IMR-90 (cell line): Measurements from ENCODE around the gene RNU1-4. TPM values are rescaled to one million over a fixed set of nuclear protein-coding genes. Genes with fewer than 3 reads are reported as not detected.

ENCODE experiments used
- ATAC-seq: fragments of 200-7000 bp; cut with Tn5 transposase; 2 replicates; pipeline ENCODE4 v1.9.1; 2020; ENCODE audit warnings: low read depth, mild to moderate bottlenecking, moderate library complexity
- BruUV-seq: library from RNA; stranded (reverse); fragments of 400-500 nt; replicated peaks from 2 replicates; lab custom pipeline; 2021; lab: Mats Ljungman, UMichigan
- CTCF ChIA-PET: fragments of 300-600 bp; formaldehyde crosslinking; extraction: SDS; loops from one replicate; lab custom pipeline; 2021; ENCODE audit warnings: antibody characterized with exemption; lab: Yijun Ruan, JAX
- POLR2A ChIA-PET: fragments of 300-600 bp; sonication (Branson Sonifier 250); formaldehyde crosslinking; loops from one replicate; lab custom pipeline; 2022; ENCODE audit warnings: antibody characterized with exemption; ENCODE audit not compliant: unreplicated experiment; lab: Charles Lee
- DNase-seq: peaks from one replicate; pipeline ENCODE4 v3.0.0; 2013
- H2AFZ ChIP-seq: replicated peaks from 2 replicates; pipeline ENCODE3; 2013; ENCODE audit warnings: low read length, mild to moderate bottlenecking; ENCODE audit not compliant: poor library complexity
- H2AK5ac ChIP-seq: 2 replicates; pipeline ENCODE4 v1.6.1; 2013; ENCODE audit warnings: low read depth, low read length, inconsistent platforms
- H2AK9ac ChIP-seq: replicated peaks from 2 replicates; pipeline ENCODE3; 2013; ENCODE audit warnings: mild to moderate bottlenecking, low read depth, low read length, moderate library complexity; ENCODE audit not compliant: poor library complexity
- H2BK120ac ChIP-seq: 2 replicates; pipeline ENCODE4 v1.6.1; 2013; ENCODE audit warnings: low read depth, low read length, inconsistent platforms
- H2BK15ac ChIP-seq: 3 replicates; pipeline ENCODE4 v1.6.1; 2013; ENCODE audit warnings: low read depth, low read length, inconsistent platforms
- H2BK20ac ChIP-seq: 2 replicates; pipeline ENCODE4 v1.6.1; 2013; ENCODE audit warnings: low read depth, mild to moderate bottlenecking, inconsistent platforms, low read length, moderate library complexity
- H2BK5ac ChIP-seq: 2 replicates; pipeline ENCODE4 v1.6.1; 2013; ENCODE audit warnings: mild to moderate bottlenecking, low read depth, low read length, inconsistent platforms; ENCODE audit not compliant: poor library complexity, severe bottlenecking
- H3K14ac ChIP-seq: replicated peaks from 2 replicates; pipeline ENCODE4 v1.6.1; 2013; ENCODE audit warnings: low read depth, low read length, inconsistent platforms
- H3K18ac ChIP-seq: 2 replicates; pipeline ENCODE4 v1.6.1; 2013; ENCODE audit warnings: low read depth, low read length, control low read depth
- H3K23ac ChIP-seq: 2 replicates; pipeline ENCODE4 v1.6.1; 2013; ENCODE audit warnings: low read depth, low read length, inconsistent platforms
- H3K27ac ChIP-seq: 2 replicates; pipeline ENCODE4 v1.5.1; 2013; ENCODE audit warnings: mild to moderate bottlenecking, control low read depth, low read length; ENCODE audit not compliant: insufficient read depth
- H3K27me3 ChIP-seq: 2 replicates; pipeline ENCODE4 v1.6.1; 2013; ENCODE audit warnings: low read length; ENCODE audit not compliant: control insufficient read depth, insufficient read depth
- H3K36me3 ChIP-seq: 2 replicates; pipeline ENCODE4 v1.6.1; 2013; ENCODE audit warnings: low read length, mixed read lengths; ENCODE audit not compliant: control insufficient read depth, insufficient read depth
- H3K4ac ChIP-seq: 2 replicates; pipeline ENCODE4 v1.6.1; 2013; ENCODE audit warnings: low read depth, low read length, inconsistent platforms
- H3K4me1 ChIP-seq: 2 replicates; pipeline ENCODE4 v1.6.1; 2013; ENCODE audit warnings: low read length, mixed read lengths; ENCODE audit not compliant: control insufficient read depth, insufficient read depth
- H3K4me2 ChIP-seq: 2 replicates; pipeline ENCODE4 v1.6.1; 2013; ENCODE audit warnings: low read depth, mild to moderate bottlenecking, control low read depth, low read length, moderate library complexity
- H3K4me3 ChIP-seq: 2 replicates; pipeline ENCODE4 v1.5.1; 2013; ENCODE audit warnings: low read depth, mild to moderate bottlenecking, control low read depth, low read length, moderate library complexity; ENCODE audit not compliant: insufficient read depth
- H3K56ac ChIP-seq: 2 replicates; pipeline ENCODE4 v1.6.1; 2013; ENCODE audit warnings: low read length, inconsistent platforms; ENCODE audit not compliant: insufficient read depth; ENCODE audit errors: extremely low read depth
- H3K79me1 ChIP-seq, 2 experiments: 2 replicates each; pipeline ENCODE4 v1.6.1; 2013; ENCODE audit warnings: low read length in 2 of 2, inconsistent platforms in 1 of 2, low read depth in 1 of 2
- H3K9ac ChIP-seq: 2 replicates; pipeline ENCODE4 v1.6.1; 2013; ENCODE audit warnings: low read depth, low read length, control low read depth
- H3K9me1 ChIP-seq: 2 replicates; pipeline ENCODE4 v1.6.1; 2013; ENCODE audit warnings: low read length, inconsistent platforms; ENCODE audit not compliant: insufficient read depth
- H3K9me3 ChIP-seq: 2 replicates; pipeline ENCODE4 v1.6.1; 2013; ENCODE audit warnings: low read length; ENCODE audit not compliant: control insufficient read depth, insufficient read depth
- H4K20me1 ChIP-seq: 2 replicates; pipeline ENCODE4 v1.6.1; 2013; ENCODE audit warnings: low read length, inconsistent platforms; ENCODE audit not compliant: insufficient read depth
- H4K5ac ChIP-seq: 2 replicates; pipeline ENCODE4 v1.6.1; 2013; ENCODE audit warnings: mild to moderate bottlenecking, low read depth, low read length, control low read depth
- H4K8ac ChIP-seq, 2 experiments: 2 replicates each; pipeline ENCODE4 v1.6.1; 2013; ENCODE audit warnings: low read depth in 2 of 2, low read length in 2 of 2, control low read depth in 1 of 2, inconsistent platforms in 1 of 2
- H4K91ac ChIP-seq: 2 replicates; pipeline ENCODE4 v1.6.1; 2013; ENCODE audit warnings: low read depth, low read length, inconsistent platforms; ENCODE audit not compliant: insufficient read depth
- MAZ ChIP-seq: IDR thresholded peaks from 2 replicates; pipeline ENCODE4 v1.6.1; 2012; ENCODE audit warnings: low read depth, mild to moderate bottlenecking, low read length, improper control_type of control experiment, moderate library complexity, borderline replicate concordance
- RCOR1 ChIP-seq: IDR thresholded peaks from 2 replicates; pipeline ENCODE4 v1.6.1; 2012; ENCODE audit warnings: mild to moderate bottlenecking, low read length, improper control_type of control experiment; ENCODE audit not compliant: insufficient replicate concordance
- WGBS, 2 experiments: methylation state at CpG; one replicate each; pipeline versions ENCODE4 v1.1.5 to v1.1.7; 2013; ENCODE audit warnings: missing lambda C conversion rate in 2 of 2; ENCODE audit not compliant: insufficient read length in 1 of 2; ENCODE audit errors: extremely low coverage in 2 of 2; 5-methylcytosine and 5-hydroxymethylcytosine counted together
- dilution Hi-C: fragments of 300-500 bp; cut with HindIII; formaldehyde crosslinking; loops from one replicate; pipeline ENCODE4 v1.14.3; 2018; ENCODE audit warnings: low sequenced_read_pairs; ENCODE audit not compliant: unreplicated experiment
- in situ Hi-C: fragments of 300-500 bp; cut with MboI; formaldehyde crosslinking; loops from 3 replicates; pipeline ENCODE4 v1.14.3; 2019; ENCODE audit warnings: low sequenced_read_pairs, inconsistent platforms, mixed read lengths
- intact Hi-C: fragments of 100-400 bp; cut with micrococcal nuclease; formaldehyde crosslinking; loops from 2 replicates; pipeline ENCODE4 v1.10.0; 2022
- polyA plus RNA-seq, 3 experiments: library from polyadenylated mRNA; depleted of rRNA; stranded (reverse); fragments of >200 nt; gene quantifications; 2 replicates each; pipeline ENCODE4 v1.2.3, GENCODE V29; 2012; ENCODE audit warnings: low replicate concordance in 1 of 3
- total RNA-seq: library from RNA; depleted of rRNA; stranded (reverse); fragments of >200 nt; gene quantifications from 2 replicates; pipeline ENCODE4 v1.2.3, GENCODE V29; 2012
- TF ChIP-seq, protein P1 (sequence below): fragments of 150-350 bp; IDR thresholded peaks from 2 replicates; pipeline ENCODE4 v1.6.1; 2017; ENCODE audit warnings: mild to moderate bottlenecking, antibody characterized with exemption, low read length, low read depth

RNU1-4 gene
- total and polyA plus RNA-seq, 2 of the 4 experiments (the other 2 are of a cell fraction): under 0.01 TPM; not detected in 1

DNA sequence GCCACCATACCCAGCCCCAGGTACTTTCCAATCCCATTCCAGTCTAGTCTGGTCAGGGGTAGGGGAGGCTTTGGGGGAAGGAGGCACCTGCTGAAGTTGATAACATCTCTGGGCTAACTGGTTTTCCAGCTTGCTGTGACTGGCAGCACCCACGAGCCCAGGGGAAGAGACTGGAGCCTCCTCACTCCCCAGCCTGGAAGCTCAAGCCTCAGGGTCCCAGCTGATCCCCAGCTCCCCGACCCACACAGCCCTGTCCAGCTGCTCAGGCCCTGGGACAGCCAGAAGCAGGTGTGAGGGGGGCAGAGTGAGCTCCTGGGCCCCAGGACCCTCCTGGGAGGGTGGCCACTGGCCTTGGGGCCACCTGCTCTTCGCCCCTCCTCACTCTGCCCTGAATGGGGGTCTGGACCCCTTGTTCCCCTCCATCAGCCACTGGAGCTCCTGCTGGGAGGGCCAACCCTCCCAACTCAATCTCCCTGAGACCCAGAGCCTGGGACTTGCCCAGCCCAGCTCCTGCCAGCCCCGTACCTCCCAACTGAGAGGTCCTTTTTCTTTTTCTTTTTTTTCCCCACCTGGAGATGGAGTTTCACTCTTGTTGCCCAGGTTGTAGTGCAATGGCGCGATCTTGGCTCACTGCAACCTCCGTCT lies 23.5 kb upstream of the RNU1-4 start:
- H3K27me3 ChIP-seq: peaks cover 49% of the 10 kb centered on the region
- H4K91ac ChIP-seq: no peak overlapping the region
- H3K56ac ChIP-seq: no peak overlapping the region
- no peak overlapping the region for H2BK15ac ChIP-seq
- no peak overlapping the region for H3K18ac ChIP-seq
- H2BK20ac ChIP-seq: no peak overlapping the region
- no peak overlapping the region for H4K8ac ChIP-seq
- in situ Hi-C loops: no loop called here
- no TSS peak for BruUV-seq
- no peaks in the 10 kb centered on the region; the same call in 1 of the 2 replicates for H3K9me1 ChIP-seq
- H3K14ac ChIP-seq: no peak overlapping the region
- no peak overlapping the region for H3K4ac ChIP-seq
- H4K5ac ChIP-seq: no peak overlapping the region
- no peak overlapping the region for H3K23ac ChIP-seq
- no peak overlapping the region for H2AFZ ChIP-seq
- no peak overlapping the region for H2AK5ac ChIP-seq
- no peaks in the 10 kb centered on the region for H3K9me3 ChIP-seq
- no peaks in the 10 kb centered on the region for H4K20me1 ChIP-seq
- H3K4me3 ChIP-seq: no peak overlapping the region
- no peak overlapping the region for H3K4me2 ChIP-seq
- CTCF ChIA-PET: no interaction called here
- H3K27ac ChIP-seq: no peak overlapping the region
- intact Hi-C loops: no loop called here
- no peak overlapping the region for H2BK120ac ChIP-seq
- ATAC-seq: no peak
- H3K79me1 ChIP-seq: no peaks in the 10 kb centered on the region
- H2BK5ac ChIP-seq: no peak overlapping the region
- H2AK9ac ChIP-seq: no peak overlapping the region
- no peaks in the 10 kb centered on the region for H3K4me1 ChIP-seq
- dilution Hi-C loops: no loop called here
- no peaks in the 10 kb centered on the region for H3K36me3 ChIP-seq
- POLR2A ChIA-PET: interaction anchor here (1.2 kb wide), 1 partner anchor 104 kb away, joined by 17 read pairs; no protein-coding TSS in a partner anchor
- DNase-seq: no peak
- TF ChIP-seq MAZ (no peak), RCOR1 (no peak)
- TF ChIP-seq, protein P1, sequence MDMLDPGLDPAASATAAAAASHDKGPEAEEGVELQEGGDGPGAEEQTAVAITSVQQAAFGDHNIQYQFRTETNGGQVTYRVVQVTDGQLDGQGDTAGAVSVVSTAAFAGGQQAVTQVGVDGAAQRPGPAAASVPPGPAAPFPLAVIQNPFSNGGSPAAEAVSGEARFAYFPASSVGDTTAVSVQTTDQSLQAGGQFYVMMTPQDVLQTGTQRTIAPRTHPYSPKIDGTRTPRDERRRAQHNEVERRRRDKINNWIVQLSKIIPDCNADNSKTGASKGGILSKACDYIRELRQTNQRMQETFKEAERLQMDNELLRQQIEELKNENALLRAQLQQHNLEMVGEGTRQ: no peak
- no peak overlapping the region for H3K9ac ChIP-seq
- 80% methylated on average over 6 of the region's 7 CpGs; no CpG with 5 or more reads in 1 of the 2 experiments for WGBS, 2 experiments
